ENCODE results near the gene LYRM7.
A peak's percentile ranks its signal among the peaks of the same experiment; 100 is the strongest.

Gene LYRM7

DNA sequence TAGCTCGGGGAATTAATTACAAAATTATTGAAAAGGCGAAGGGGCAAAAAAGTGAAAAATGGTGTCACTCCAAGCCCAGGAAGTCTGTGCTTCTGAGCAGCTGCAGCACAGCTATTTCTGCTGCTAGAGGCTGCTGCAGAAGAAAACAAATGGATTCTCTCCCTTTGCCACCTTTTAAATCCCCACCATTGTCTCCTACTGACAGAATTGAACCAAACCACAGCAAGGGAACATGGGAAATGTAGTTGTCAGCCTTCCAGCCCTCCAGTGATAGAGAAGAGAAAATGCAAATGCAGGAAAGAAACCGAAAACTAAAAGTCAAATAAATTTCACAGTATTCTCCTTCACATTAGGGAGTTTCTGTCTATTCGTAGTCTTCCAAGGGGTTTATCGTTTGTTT, 59.7 kb downstream of the LYRM7 start:
- H3K4me3 ChIP-seq (ENCODE audit: control insufficient read depth in 1 of 7, extremely low read depth in 1 of 7, insufficient read depth in 4 of 7, low read depth in 2 of 7, low read length in 6 of 7): no peak overlapping the region
- H3K36me3 ChIP-seq (ENCODE audit: control insufficient read depth in 4 of 4, insufficient read depth in 4 of 4, low read length in 3 of 4): no peaks in the 10 kb centered on the region
- POLR2A ChIA-PET: no interaction called here
- no peaks in the 10 kb centered on the region for H3K27me3 ChIP-seq (replicated peaks in 2 of 5; ENCODE audit: control insufficient read depth in 4 of 5, insufficient read depth in 5 of 5, low read length in 4 of 5)
- peaks cover 0 to 7% (median 0%) of the 10 kb centered on the region in 4 experiments for H3K4me1 ChIP-seq (ENCODE audit: control extremely low read depth in 1 of 4, control insufficient read depth in 4 of 4, insufficient read depth in 4 of 4, low read length in 3 of 4)
- no peaks in the 10 kb centered on the region for H3K9me3 ChIP-seq (ENCODE audit: control extremely low read depth in 1 of 5, control insufficient read depth in 4 of 5, insufficient read depth in 2 of 5, low read depth in 1 of 5, low read length in 4 of 5)
- no peak for DNase-seq
- CTCF ChIA-PET: interaction anchor here (0.8 kb wide), 1 partner anchor 20 kb away, joined by 3 read pairs; no protein-coding TSS in a partner anchor
- 95% methylated on average over 4 of the region's 5 CpGs for WGBS (ENCODE audit: insufficient coverage)
- no peak overlapping the region for H3K27ac ChIP-seq (ENCODE audit: insufficient read depth in 1 of 2, low read depth in 1 of 2, low read length in 2 of 2, poor library complexity in 1 of 2, severe bottlenecking in 2 of 2)

- no peak overlapping the region for H3K4me3 ChIP-seq (ENCODE audit: control insufficient read depth in 1 of 7, extremely low read depth in 1 of 7, insufficient read depth in 4 of 7, low read depth in 2 of 7, low read length in 6 of 7)
- WGBS (ENCODE audit: insufficient coverage): 50% methylated on average over 1 of the region's 1 CpG
- POLR2A ChIA-PET: no interaction called here
- H3K27me3 ChIP-seq (replicated peaks in 2 of 5; ENCODE audit: control insufficient read depth in 4 of 5, insufficient read depth in 5 of 5, low read length in 4 of 5): no peaks in the 10 kb centered on the region
- peaks cover 0 to 4% (median 0%) of the 10 kb centered on the region in 4 experiments for H3K4me1 ChIP-seq (ENCODE audit: control extremely low read depth in 1 of 4, control insufficient read depth in 4 of 4, insufficient read depth in 4 of 4, low read length in 3 of 4)
- no peaks in the 10 kb centered on the region for H3K36me3 ChIP-seq (ENCODE audit: control insufficient read depth in 4 of 4, insufficient read depth in 4 of 4, low read length in 3 of 4)
- CTCF ChIA-PET: interaction anchor here (1.0 to 1.6 kb wide), 4 partner anchors 11 to 17 kb away, joined by 3 to 4 read pairs (median 4); no protein-coding TSS in a partner anchor
- H3K9me3 ChIP-seq (ENCODE audit: control extremely low read depth in 1 of 5, control insufficient read depth in 4 of 5, insufficient read depth in 2 of 5, low read depth in 1 of 5, low read length in 4 of 5): no peaks in the 10 kb centered on the region
- H3K27ac ChIP-seq (ENCODE audit: insufficient read depth in 1 of 2, low read depth in 1 of 2, low read length in 2 of 2, poor library complexity in 1 of 2, severe bottlenecking in 2 of 2): no peak overlapping the region
- DNase-seq: no peak
Measured at GRCh38 chr5:131239686-131240085, 68.9 kb downstream of the LYRM7 start.

- no peaks in the 10 kb centered on the region for H3K27me3 ChIP-seq (replicated peaks in 2 of 5; ENCODE audit: control insufficient read depth in 4 of 5, insufficient read depth in 5 of 5, low read length in 4 of 5)
- no peak overlapping the region for H3K4me3 ChIP-seq (ENCODE audit: control insufficient read depth in 1 of 7, extremely low read depth in 1 of 7, insufficient read depth in 4 of 7, low read depth in 2 of 7, low read length in 6 of 7)
- peaks cover 0 to 4% (median 0%) of the 10 kb centered on the region in 4 experiments for H3K4me1 ChIP-seq (ENCODE audit: control extremely low read depth in 1 of 4, control insufficient read depth in 4 of 4, insufficient read depth in 4 of 4, low read length in 3 of 4)
- CTCF ChIA-PET: no interaction called here
- no peak overlapping the region for H3K27ac ChIP-seq (ENCODE audit: insufficient read depth in 1 of 2, low read depth in 1 of 2, low read length in 2 of 2, poor library complexity in 1 of 2, severe bottlenecking in 2 of 2)
- no peaks in the 10 kb centered on the region for H3K36me3 ChIP-seq (ENCODE audit: control insufficient read depth in 4 of 4, insufficient read depth in 4 of 4, low read length in 3 of 4)
- H3K9me3 ChIP-seq (ENCODE audit: control extremely low read depth in 1 of 5, control insufficient read depth in 4 of 5, insufficient read depth in 2 of 5, low read depth in 1 of 5, low read length in 4 of 5): peaks cover 0 to 5% (median 3%) of the 10 kb centered on the region in 5 experiments
- no peak for DNase-seq
- POLR2A ChIA-PET: interaction anchor here (1.0 kb wide), 1 partner anchor 16 kb away, joined by 3 read pairs; no protein-coding TSS in a partner anchor
Measured at GRCh38 chr5:131242728-131243255, 72.0 kb downstream of the LYRM7 start.

GRCh38 chr5:131245312-131245711, 74.6 kb downstream of the LYRM7 start:
- POLR2A ChIA-PET: no interaction called here

DNA sequence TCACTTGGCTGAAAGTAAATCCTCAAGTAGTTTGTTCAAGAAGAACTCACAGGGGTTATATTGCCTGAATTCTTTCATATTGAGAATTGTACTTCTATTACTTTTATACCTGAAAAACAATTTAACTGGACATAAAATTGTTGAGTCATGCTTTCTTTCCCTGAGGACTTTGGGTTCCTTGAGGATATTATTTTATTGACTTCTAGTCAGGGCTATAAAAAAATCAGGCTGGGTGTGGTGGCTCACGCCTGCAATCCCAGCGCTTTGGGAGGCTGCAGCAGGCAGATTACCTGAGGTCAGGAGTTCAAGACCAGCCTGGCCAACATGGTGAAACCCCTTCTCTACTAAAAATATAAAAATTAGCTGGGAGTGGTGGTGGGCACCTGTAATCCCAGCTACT, 75.2 kb downstream of the LYRM7 start:
- POLR2A ChIA-PET: no interaction called here

More at GRCh38 chr5:131245312-131245711, 74.6 kb downstream of the LYRM7 start:
- no peak for DNase-seq
- Histone ChIP-seq H3K9me3 (ENCODE audit: control extremely low read depth in 1 of 5, control insufficient read depth in 4 of 5, insufficient read depth in 2 of 5, low read depth in 1 of 5, low read length in 4 of 5) (peaks cover 0 to 5% (median 3%) of the 10 kb centered on the region in 5 experiments), H3K27ac (ENCODE audit: insufficient read depth in 1 of 2, low read depth in 1 of 2, low read length in 2 of 2, poor library complexity in 1 of 2, severe bottlenecking in 2 of 2) (no peak overlapping the region), H3K4me3 (ENCODE audit: control insufficient read depth in 1 of 7, extremely low read depth in 1 of 7, insufficient read depth in 4 of 7, low read depth in 2 of 7, low read length in 6 of 7) (no peak overlapping the region), H3K4me1 (ENCODE audit: control extremely low read depth in 1 of 4, control insufficient read depth in 4 of 4, insufficient read depth in 4 of 4, low read length in 3 of 4) (peaks cover 0 to 7% (median under 1%) of the 10 kb centered on the region in 4 experiments), H3K27me3 (replicated peaks in 2 of 5; ENCODE audit: control insufficient read depth in 4 of 5, insufficient read depth in 5 of 5, low read length in 4 of 5) (no peaks in the 10 kb centered on the region), H3K36me3 (ENCODE audit: control insufficient read depth in 4 of 4, insufficient read depth in 4 of 4, low read length in 3 of 4) (no peaks in the 10 kb centered on the region)
- CTCF ChIA-PET: interaction anchor here (0.6 to 1.2 kb wide), 2 partner anchors 137 to 1185 kb away, joined by 3 read pairs; no protein-coding TSS in a partner anchor

DNA sequence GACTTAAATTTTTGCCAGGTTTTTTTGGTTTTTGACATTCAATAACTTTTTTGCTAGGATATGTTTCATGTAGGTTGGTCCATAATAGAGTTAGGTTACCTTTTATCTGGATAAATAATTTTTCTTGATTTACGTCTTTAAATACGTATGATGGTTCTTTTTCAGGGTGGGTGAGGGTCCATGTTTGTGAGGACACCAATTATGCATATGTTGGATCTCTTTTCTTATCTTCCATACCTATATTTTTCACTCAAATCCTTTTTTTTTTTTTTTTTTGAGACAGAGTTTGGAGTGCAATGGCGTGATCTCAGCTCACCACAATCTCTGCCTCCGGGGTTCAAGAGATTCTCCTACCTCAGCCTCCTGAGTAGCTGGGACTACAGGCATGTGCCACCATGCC, 75.8 kb downstream of the LYRM7 start:
- no peaks in the 10 kb centered on the region for H3K36me3 ChIP-seq (ENCODE audit: control insufficient read depth in 4 of 4, insufficient read depth in 4 of 4, low read length in 3 of 4)
- WGBS (ENCODE audit: insufficient coverage): 100% methylated on average over 2 of the region's 4 CpGs
- peaks cover 0 to 5% (median 3%) of the 10 kb centered on the region in 5 experiments for H3K9me3 ChIP-seq (ENCODE audit: control extremely low read depth in 1 of 5, control insufficient read depth in 4 of 5, insufficient read depth in 2 of 5, low read depth in 1 of 5, low read length in 4 of 5)
- H3K4me1 ChIP-seq (ENCODE audit: control extremely low read depth in 1 of 4, control insufficient read depth in 4 of 4, insufficient read depth in 4 of 4, low read length in 3 of 4): peaks cover 2 to 19% (median 7%) of the 10 kb centered on the region in 4 experiments
- CTCF ChIA-PET: no interaction called here
- H3K27ac ChIP-seq (ENCODE audit: insufficient read depth in 1 of 2, low read depth in 1 of 2, low read length in 2 of 2, poor library complexity in 1 of 2, severe bottlenecking in 2 of 2): no peak overlapping the region
- peak in 1 of 3 donors; percentile 52 for DNase-seq
- no peaks in the 10 kb centered on the region for H3K27me3 ChIP-seq (replicated peaks in 2 of 5; ENCODE audit: control insufficient read depth in 4 of 5, insufficient read depth in 5 of 5, low read length in 4 of 5)
- POLR2A ChIA-PET: no interaction called here
- no peak overlapping the region for H3K4me3 ChIP-seq (ENCODE audit: control insufficient read depth in 1 of 7, extremely low read depth in 1 of 7, insufficient read depth in 4 of 7, low read depth in 2 of 7, low read length in 6 of 7)

More for the DNA sequence above, 75.2 kb downstream of the LYRM7 start:
- no peak for DNase-seq
- Histone ChIP-seq H3K27ac (ENCODE audit: insufficient read depth in 1 of 2, low read depth in 1 of 2, low read length in 2 of 2, poor library complexity in 1 of 2, severe bottlenecking in 2 of 2) (no peak overlapping the region), H3K36me3 (ENCODE audit: control insufficient read depth in 4 of 4, insufficient read depth in 4 of 4, low read length in 3 of 4) (no peaks in the 10 kb centered on the region), H3K4me1 (ENCODE audit: control extremely low read depth in 1 of 4, control insufficient read depth in 4 of 4, insufficient read depth in 4 of 4, low read length in 3 of 4) (peaks cover 0 to 13% (median 5%) of the 10 kb centered on the region in 4 experiments), H3K27me3 (replicated peaks in 2 of 5; ENCODE audit: control insufficient read depth in 4 of 5, insufficient read depth in 5 of 5, low read length in 4 of 5) (no peaks in the 10 kb centered on the region), H3K9me3 (ENCODE audit: control extremely low read depth in 1 of 5, control insufficient read depth in 4 of 5, insufficient read depth in 2 of 5, low read depth in 1 of 5, low read length in 4 of 5) (peaks cover 0 to 5% (median 3%) of the 10 kb centered on the region in 5 experiments), H3K4me3 (ENCODE audit: control insufficient read depth in 1 of 7, extremely low read depth in 1 of 7, insufficient read depth in 4 of 7, low read depth in 2 of 7, low read length in 6 of 7) (no peak overlapping the region)
- WGBS (ENCODE audit: insufficient coverage): 100% methylated on average over 2 of the region's 2 CpGs
- CTCF ChIA-PET: interaction anchor here (1.2 kb wide), 1 partner anchor 136 kb away, joined by 3 read pairs; no protein-coding TSS in a partner anchor

GRCh38 chr5:131250751-131251475, 80.2 kb downstream of the LYRM7 start:
- H3K4me1 ChIP-seq (ENCODE audit: control extremely low read depth in 1 of 4, control insufficient read depth in 4 of 4, insufficient read depth in 4 of 4, low read length in 3 of 4): peaks cover 20 to 48% (median 35%) of the 10 kb centered on the region in 4 experiments
- peak overlapping the region in 1 of 2 experiments; percentile 54 for H3K27ac ChIP-seq (ENCODE audit: insufficient read depth in 1 of 2, low read depth in 1 of 2, low read length in 2 of 2, poor library complexity in 1 of 2, severe bottlenecking in 2 of 2)
- DNase-seq: peak in 1 of 3 donors; percentile 32
- POLR2A ChIA-PET: no interaction called here
- H3K9me3 ChIP-seq (ENCODE audit: control extremely low read depth in 1 of 5, control insufficient read depth in 4 of 5, insufficient read depth in 2 of 5, low read depth in 1 of 5, low read length in 4 of 5): peaks cover 0 to 4% (median 0%) of the 10 kb centered on the region in 5 experiments
- no peaks in the 10 kb centered on the region for H3K36me3 ChIP-seq (ENCODE audit: control insufficient read depth in 4 of 4, insufficient read depth in 4 of 4, low read length in 3 of 4)
- no CpG with 5 or more reads among the region's 3 CpGs for whole genome bisulfite sequencing (ENCODE audit: insufficient coverage)
- H3K27me3 ChIP-seq (replicated peaks in 2 of 5; ENCODE audit: control insufficient read depth in 4 of 5, insufficient read depth in 5 of 5, low read length in 4 of 5): no peaks in the 10 kb centered on the region
- H3K4me3 ChIP-seq (ENCODE audit: control insufficient read depth in 1 of 7, extremely low read depth in 1 of 7, insufficient read depth in 4 of 7, low read depth in 2 of 7, low read length in 6 of 7): no peak overlapping the region
- CTCF ChIA-PET: interaction anchor here (0.9 to 8.0 kb wide), 8 partner anchors 9 to 132 kb away, joined by 3 to 56 read pairs (median 4); partner anchors contain the start of gene CDC42SE2
